ENCODE data around the gene MIP.
"Not testable (repeated sequence)": the region's sequence is repeated elsewhere in the genome, so short reads cannot be mapped to it uniquely, and the experiment has no call there.

The MIP gene

GRCh38 chr12:56411781-56412639 is 42.4 kb downstream of the MIP start:
- no peaks in the 10 kb centered on the region for H3K4me1 ChIP-seq (ENCODE audit: control insufficient read depth in 1 of 2, insufficient read depth in 2 of 2, low read length in 2 of 2)
- no peaks in the 10 kb centered on the region for H3K9me3 ChIP-seq (ENCODE audit: control insufficient read depth in 1 of 2, low read length in 2 of 2)
- H3K9ac ChIP-seq (ENCODE audit: low read depth in 1 of 2, low read length in 2 of 2) = no peak overlapping the region
- no peaks in the 10 kb centered on the region for H3K27me3 ChIP-seq (ENCODE audit: control insufficient read depth in 1 of 2, insufficient read depth in 2 of 2, low read length in 2 of 2)
- no peak overlapping the region for H3K27ac ChIP-seq (ENCODE audit: low read depth, low read length)
- no peak overlapping the region for H3K4me3 ChIP-seq (ENCODE audit: low read depth in 1 of 2, low read length in 2 of 2)
- peaks cover 0 to 9% of the 10 kb centered on the region in 2 donors for H3K36me3 ChIP-seq (ENCODE audit: control insufficient read depth in 1 of 2, insufficient read depth in 2 of 2, low read length in 2 of 2)

GRCh38 chr12:56410768-56411167 is 43.7 kb downstream of the MIP start:
- Histone ChIP-seq H3K27me3 (ENCODE audit: control insufficient read depth in 1 of 2, insufficient read depth in 2 of 2, low read length in 2 of 2) (no peaks in the 10 kb centered on the region), H3K9ac (ENCODE audit: low read depth in 1 of 2, low read length in 2 of 2) (no peak overlapping the region), H3K9me3 (ENCODE audit: control insufficient read depth in 1 of 2, low read length in 2 of 2) (no peaks in the 10 kb centered on the region), H3K36me3 (ENCODE audit: control insufficient read depth in 1 of 2, insufficient read depth in 2 of 2, low read length in 2 of 2) (no peaks in the 10 kb centered on the region), H3K27ac (ENCODE audit: low read depth, low read length) (no peak overlapping the region), H3K4me1 (ENCODE audit: control insufficient read depth in 1 of 2, insufficient read depth in 2 of 2, low read length in 2 of 2) (no peaks in the 10 kb centered on the region), H3K4me3 (ENCODE audit: low read depth in 1 of 2, low read length in 2 of 2) (no peak overlapping the region)

GRCh38 chr12:56408799-56409417 is 45.5 kb downstream of the MIP start:
- Histone ChIP-seq H3K9me3 (ENCODE audit: control insufficient read depth in 1 of 2, low read length in 2 of 2) (no peaks in the 10 kb centered on the region), H3K9ac (ENCODE audit: low read depth in 1 of 2, low read length in 2 of 2) (no peak overlapping the region), H3K36me3 (ENCODE audit: control insufficient read depth in 1 of 2, insufficient read depth in 2 of 2, low read length in 2 of 2) (no peaks in the 10 kb centered on the region), H3K27me3 (ENCODE audit: control insufficient read depth in 1 of 2, insufficient read depth in 2 of 2, low read length in 2 of 2) (no peaks in the 10 kb centered on the region), H3K27ac (ENCODE audit: low read depth, low read length) (no peak overlapping the region), H3K4me3 (ENCODE audit: low read depth in 1 of 2, low read length in 2 of 2) (no peak overlapping the region), H3K4me1 (ENCODE audit: control insufficient read depth in 1 of 2, insufficient read depth in 2 of 2, low read length in 2 of 2) (no peaks in the 10 kb centered on the region)

- H3K27me3 ChIP-seq (ENCODE audit: control insufficient read depth in 1 of 2, insufficient read depth in 2 of 2, low read length in 2 of 2); H3K4me1 ChIP-seq (ENCODE audit: control insufficient read depth in 1 of 2, insufficient read depth in 2 of 2, low read length in 2 of 2); H3K4me3 ChIP-seq (ENCODE audit: low read depth in 1 of 2, low read length in 2 of 2); H3K36me3 ChIP-seq (ENCODE audit: control insufficient read depth in 1 of 2, insufficient read depth in 2 of 2, low read length in 2 of 2); H3K27ac ChIP-seq (ENCODE audit: low read depth, low read length); H3K9ac ChIP-seq (ENCODE audit: low read depth in 1 of 2, low read length in 2 of 2); H3K9me3 ChIP-seq (ENCODE audit: control insufficient read depth in 1 of 2, low read length in 2 of 2): not testable (repeated sequence)
Measured at GRCh38 chr12:56404227-56404626, 50.2 kb downstream of the MIP start.

- not testable (repeated sequence) for H3K27me3 ChIP-seq (ENCODE audit: control insufficient read depth in 1 of 2, insufficient read depth in 2 of 2, low read length in 2 of 2); H3K36me3 ChIP-seq (ENCODE audit: control insufficient read depth in 1 of 2, insufficient read depth in 2 of 2, low read length in 2 of 2); H3K9me3 ChIP-seq (ENCODE audit: control insufficient read depth in 1 of 2, low read length in 2 of 2); H3K9ac ChIP-seq (ENCODE audit: low read depth in 1 of 2, low read length in 2 of 2); H3K27ac ChIP-seq (ENCODE audit: low read depth, low read length); H3K4me1 ChIP-seq (ENCODE audit: control insufficient read depth in 1 of 2, insufficient read depth in 2 of 2, low read length in 2 of 2); H3K4me3 ChIP-seq (ENCODE audit: low read depth in 1 of 2, low read length in 2 of 2)
Measured at GRCh38 chr12:56401612-56402011, 52.8 kb downstream of the MIP start.

GRCh38 chr12:56401125-56401524 is 53.3 kb downstream of the MIP start:
- H3K27ac ChIP-seq (ENCODE audit: low read depth, low read length); H3K36me3 ChIP-seq (ENCODE audit: control insufficient read depth in 1 of 2, insufficient read depth in 2 of 2, low read length in 2 of 2); H3K27me3 ChIP-seq (ENCODE audit: control insufficient read depth in 1 of 2, insufficient read depth in 2 of 2, low read length in 2 of 2); H3K9ac ChIP-seq (ENCODE audit: low read depth in 1 of 2, low read length in 2 of 2); H3K4me3 ChIP-seq (ENCODE audit: low read depth in 1 of 2, low read length in 2 of 2); H3K4me1 ChIP-seq (ENCODE audit: control insufficient read depth in 1 of 2, insufficient read depth in 2 of 2, low read length in 2 of 2); H3K9me3 ChIP-seq (ENCODE audit: control insufficient read depth in 1 of 2, low read length in 2 of 2): not testable (repeated sequence)

All from duodenal mucosa (tissue), 2 donors.